LNCaP clone FGC (cell line): ENCODE data around the gene CTSZ.
"Not testable (repeated sequence)": the region's sequence is repeated elsewhere in the genome, so short reads cannot be mapped to it uniquely, and the experiment has no call there.

ENCODE experiments used
- DNase-seq: peaks from one replicate; pipeline ENCODE4 v3.0.0-alpha.2; 2011; ENCODE audit warnings: low read depth
- H3K4me3 ChIP-seq: 2 replicates; pipeline ENCODE4 v1.5.1; 2011; ENCODE audit warnings: mild to moderate bottlenecking, low read depth, low read length, control low read depth
- TF ChIP-seq, protein P1 (sequence below): IDR thresholded peaks from 2 replicates; pipeline ENCODE4 v1.5.1; 2012; ENCODE audit warnings: mild to moderate bottlenecking; ENCODE audit not compliant: control insufficient read depth, insufficient read depth; ENCODE audit errors: extremely low read depth

The CTSZ gene

DNA sequence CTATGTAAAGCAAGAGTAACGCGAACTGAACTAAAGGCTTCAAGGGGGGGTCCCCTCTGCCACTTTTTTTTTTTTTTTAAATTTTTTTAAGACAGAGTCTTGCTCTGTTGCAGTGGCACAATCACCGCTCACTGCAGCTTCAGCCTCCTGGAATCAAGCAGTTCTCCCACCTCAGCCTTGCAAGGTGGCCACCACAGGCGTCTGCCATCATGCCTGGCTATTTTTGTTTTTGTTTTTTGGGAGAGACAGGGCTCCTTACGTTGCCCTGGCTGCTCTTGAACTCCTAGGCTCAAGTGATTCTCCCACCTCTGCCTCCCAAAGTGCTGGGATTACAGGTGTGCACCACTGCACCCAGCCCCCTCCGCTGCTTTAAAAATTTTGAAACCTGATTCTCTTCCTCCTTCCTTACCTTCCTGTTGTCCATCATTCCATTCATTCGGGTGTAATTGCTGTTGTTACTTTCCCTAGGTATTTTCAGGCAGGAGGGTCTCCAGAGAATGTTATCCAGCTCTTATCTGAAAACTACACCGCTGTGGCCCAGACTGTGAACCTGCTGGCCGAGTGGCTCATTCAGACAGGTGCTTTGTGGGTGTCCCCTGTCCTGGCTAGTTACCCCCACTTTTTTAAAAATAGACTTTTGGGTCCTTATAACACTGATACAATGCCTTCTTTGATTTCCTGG is 20.6 kb downstream of the CTSZ start:
- no peak for DNase-seq
- H3K4me3 ChIP-seq = no peak overlapping the region
- TF ChIP-seq, protein P1, sequence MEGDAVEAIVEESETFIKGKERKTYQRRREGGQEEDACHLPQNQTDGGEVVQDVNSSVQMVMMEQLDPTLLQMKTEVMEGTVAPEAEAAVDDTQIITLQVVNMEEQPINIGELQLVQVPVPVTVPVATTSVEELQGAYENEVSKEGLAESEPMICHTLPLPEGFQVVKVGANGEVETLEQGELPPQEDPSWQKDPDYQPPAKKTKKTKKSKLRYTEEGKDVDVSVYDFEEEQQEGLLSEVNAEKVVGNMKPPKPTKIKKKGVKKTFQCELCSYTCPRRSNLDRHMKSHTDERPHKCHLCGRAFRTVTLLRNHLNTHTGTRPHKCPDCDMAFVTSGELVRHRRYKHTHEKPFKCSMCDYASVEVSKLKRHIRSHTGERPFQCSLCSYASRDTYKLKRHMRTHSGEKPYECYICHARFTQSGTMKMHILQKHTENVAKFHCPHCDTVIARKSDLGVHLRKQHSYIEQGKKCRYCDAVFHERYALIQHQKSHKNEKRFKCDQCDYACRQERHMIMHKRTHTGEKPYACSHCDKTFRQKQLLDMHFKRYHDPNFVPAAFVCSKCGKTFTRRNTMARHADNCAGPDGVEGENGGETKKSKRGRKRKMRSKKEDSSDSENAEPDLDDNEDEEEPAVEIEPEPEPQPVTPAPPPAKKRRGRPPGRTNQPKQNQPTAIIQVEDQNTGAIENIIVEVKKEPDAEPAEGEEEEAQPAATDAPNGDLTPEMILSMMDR = no peak

DNA sequence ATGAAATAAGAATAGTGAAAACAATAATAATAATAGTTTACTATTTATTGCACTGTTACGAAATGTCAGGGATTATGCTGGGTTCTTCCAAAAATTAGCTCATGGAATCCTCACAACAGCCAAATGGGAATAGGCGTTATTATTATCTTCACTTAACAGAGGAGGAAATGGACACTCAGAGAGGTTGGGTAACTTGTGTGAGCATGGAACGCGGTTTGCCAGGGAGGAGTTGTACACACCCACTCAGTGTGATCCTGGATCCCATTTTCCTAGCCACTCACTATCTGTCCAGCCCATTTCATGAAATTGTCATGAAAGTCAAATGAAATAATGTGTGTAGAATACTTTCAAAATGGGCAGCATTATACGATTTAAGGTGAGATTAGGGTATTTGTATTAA is 21.4 kb downstream of the CTSZ start:
- no peak overlapping the region for H3K4me3 ChIP-seq
- no peak for DNase-seq
- TF ChIP-seq, protein P1 = no peak

DNA sequence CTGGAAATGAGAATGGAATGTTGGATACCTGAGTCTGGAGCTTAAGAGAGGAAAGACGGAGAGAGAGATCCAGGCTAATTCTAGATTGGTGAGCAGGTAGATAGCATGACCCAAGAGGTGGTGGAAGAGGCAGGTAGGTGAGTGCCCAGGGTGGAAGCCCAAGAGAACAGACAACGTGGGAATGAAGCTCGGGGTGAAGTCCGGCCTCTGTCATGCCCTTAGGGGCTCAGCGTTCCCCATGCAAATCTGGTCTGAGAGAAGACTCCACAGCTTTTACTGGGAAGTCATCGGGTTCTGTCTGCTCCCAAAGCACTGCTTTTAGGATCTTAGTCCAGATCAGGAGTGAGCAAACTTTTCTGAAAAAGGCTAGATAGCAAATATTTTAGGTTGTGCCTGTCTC is 22.4 kb downstream of the CTSZ start:
- no peak overlapping the region for H3K4me3 ChIP-seq
- TF ChIP-seq, protein P1 = no peak
- no peak for DNase-seq

DNA sequence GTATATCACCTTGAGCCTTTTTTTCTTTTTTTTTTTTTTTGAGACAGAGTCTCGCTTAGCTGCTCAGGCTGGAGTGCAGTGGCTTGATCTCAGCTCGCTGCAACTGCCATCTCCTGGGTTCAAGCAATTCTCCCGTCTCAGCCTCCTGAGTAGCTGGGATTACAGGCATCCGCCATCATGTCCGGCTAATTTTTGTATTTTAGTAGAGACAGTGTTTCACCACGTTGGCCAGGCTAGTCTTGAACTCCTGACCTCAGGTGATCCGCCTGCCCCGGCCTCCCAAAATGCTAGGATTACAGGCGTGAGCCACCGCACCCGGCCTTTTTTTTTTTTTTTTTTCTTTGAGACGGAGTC is 24.0 kb downstream of the CTSZ start:
- not testable (repeated sequence) for H3K4me3 ChIP-seq, DNase-seq

DNA sequence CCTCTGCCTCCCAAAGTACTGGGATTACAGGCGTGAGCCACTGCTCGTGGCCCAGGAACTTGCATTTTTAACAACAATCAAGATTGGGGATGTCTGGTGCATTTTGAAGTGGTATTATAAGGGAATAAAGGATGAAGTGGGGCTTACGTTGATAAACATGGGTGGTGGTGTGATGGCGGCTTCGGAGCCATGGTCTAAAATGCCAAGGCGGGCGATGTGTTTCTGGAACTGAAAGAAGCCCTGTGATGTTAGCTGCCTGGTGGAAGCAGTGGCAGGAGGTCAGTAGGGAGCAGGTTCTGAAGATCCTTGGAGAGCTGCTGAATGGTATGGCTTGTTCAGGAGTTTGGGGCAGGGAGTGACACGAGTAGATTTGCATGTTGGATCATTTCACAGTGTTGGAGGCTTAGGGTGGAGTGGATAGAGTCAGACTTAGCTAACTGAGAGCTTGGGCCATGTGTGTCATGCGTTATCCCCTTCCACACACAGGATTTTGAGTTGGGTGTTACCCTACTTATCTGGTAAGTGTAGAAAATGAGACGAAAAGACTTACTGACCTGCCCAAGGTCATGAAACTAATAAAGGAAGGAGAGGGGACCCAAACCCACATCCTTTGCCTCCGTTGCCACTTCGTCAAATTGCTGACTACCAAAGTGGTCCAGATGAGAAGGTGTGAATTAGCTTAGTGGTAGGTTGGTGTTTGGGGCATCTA is 24.5 kb downstream of the CTSZ start:
- peak overlapping the region; percentile 78 for H3K4me3 ChIP-seq
- no peak for DNase-seq
- TF ChIP-seq, protein P1 = no peak

DNA sequence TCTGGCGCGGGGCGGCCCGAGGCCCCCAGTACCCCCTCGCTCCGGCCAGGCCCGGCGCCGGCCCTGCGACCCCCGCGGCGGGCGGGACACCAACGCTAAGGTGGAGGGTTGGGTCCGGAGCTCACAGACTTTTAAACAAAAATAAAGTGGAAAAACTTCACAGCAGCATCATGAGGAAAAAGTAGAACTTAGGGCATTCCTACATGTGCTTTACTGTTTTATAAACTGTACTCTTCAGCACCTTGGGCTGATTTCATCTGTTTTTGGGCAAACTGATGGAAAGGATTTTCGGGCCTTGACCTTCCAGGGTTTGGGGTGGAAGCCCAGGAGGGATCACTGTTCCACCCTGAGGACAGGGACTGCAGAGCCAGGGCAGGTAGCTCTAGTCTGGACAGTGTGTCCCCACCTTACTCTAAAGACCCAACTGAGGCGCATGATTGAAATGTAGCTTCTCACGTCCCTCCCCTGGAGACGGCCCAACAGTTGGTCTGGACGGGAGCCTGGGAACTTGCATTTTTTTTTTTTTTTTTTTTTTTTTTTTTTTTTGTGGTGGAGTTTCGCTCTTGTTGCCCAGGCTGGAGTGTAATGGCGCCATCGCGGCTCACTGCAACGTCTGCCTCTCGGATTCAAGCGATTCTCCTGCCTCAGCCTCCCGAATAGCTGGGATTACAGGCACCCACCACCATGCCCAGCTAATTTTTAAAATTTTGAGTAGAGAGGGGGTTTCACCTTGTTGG is 25.3 kb downstream of the CTSZ start:
- no peak for DNase-seq
- TF ChIP-seq, protein P1 = no peak
- H3K4me3 ChIP-seq = peak overlapping the region; percentile 78
